A549 treated with ZK216348 at 1 μM for 4 hours (cell line): ENCODE data around the gene VPS11. TPM values are rescaled to one million over a fixed set of nuclear protein-coding genes. Genes with fewer than 3 reads are reported as not detected.

Experiments
- total RNA-seq: library from RNA; stranded (reverse); fragments of 200-300 nt; extraction: Qiagen RNA extraction; gene quantifications from 5 replicates; pipeline ENCODE4 v1.2.3, GENCODE V29; 2022; ENCODE audit warnings: low read depth

VPS11 gene
- 9.8 to 15.1 TPM (median 13.4 TPM) in 5 replicates for total RNA-seq

DNA sequence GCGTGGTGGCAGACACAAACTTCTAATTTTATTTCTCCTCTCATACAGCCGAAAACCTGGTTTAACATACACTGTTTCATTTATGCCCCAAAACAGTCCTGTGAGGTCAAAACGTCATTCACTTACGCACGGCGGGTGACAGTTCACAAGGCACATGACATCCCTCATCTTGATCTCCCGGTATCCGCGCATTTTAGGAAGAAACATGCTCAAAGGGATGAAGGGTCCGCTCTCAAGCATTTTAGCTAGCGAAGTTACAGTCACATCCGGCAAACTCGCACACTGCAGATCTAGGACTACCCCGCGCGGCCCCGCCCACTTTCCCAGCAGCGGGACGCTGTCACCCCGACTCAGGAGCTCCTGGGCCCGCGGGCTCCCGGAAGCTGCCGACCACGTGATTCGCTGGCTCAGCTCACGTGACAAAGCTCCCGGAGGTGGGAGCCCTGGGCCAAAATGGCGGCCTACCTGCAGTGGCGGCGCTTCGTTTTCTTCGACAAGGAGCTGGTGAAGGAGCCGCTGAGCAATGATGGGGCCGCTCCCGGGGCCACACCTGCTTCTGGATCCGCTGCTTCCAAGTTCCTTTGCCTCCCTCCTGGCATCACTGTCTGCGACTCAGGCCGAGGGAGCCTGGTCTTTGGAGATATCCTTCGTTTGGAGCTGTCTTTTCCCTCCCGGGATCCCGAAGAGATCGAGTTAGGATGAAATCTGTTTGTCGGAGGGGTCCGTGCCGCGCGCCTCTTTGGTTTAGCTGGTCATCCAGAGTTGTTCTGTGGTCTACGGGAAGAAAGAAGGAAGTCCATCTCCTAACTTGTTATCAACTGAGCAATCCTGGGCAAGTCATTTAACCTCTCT lies at the start of gene VPS11:
Gene VPS11 (plus strand): TSS at position 448 of the 852 bp plus-strand sequence. CDS start 6 bp downstream, at position 454.

GRCh38 chr11:119018074-119018938 lies 49.3 kb upstream of the VPS11 start, which contains the start of the genes RPS25 and TRAPPC4:
Gene RPS25 (minus strand): TSS chr11:119018343. CDS start chr11:119018284, 59 bp downstream.
Gene TRAPPC4 (plus strand): TSS chr11:119018766. CDS start chr11:119018796, 30 bp downstream.

GRCh38 chr11:119030329-119031047 lies 37.1 kb upstream of the VPS11 start, which contains the start of gene SLC37A4:
Gene SLC37A4 (minus strand): TSS chr11:119030877.

DNA sequence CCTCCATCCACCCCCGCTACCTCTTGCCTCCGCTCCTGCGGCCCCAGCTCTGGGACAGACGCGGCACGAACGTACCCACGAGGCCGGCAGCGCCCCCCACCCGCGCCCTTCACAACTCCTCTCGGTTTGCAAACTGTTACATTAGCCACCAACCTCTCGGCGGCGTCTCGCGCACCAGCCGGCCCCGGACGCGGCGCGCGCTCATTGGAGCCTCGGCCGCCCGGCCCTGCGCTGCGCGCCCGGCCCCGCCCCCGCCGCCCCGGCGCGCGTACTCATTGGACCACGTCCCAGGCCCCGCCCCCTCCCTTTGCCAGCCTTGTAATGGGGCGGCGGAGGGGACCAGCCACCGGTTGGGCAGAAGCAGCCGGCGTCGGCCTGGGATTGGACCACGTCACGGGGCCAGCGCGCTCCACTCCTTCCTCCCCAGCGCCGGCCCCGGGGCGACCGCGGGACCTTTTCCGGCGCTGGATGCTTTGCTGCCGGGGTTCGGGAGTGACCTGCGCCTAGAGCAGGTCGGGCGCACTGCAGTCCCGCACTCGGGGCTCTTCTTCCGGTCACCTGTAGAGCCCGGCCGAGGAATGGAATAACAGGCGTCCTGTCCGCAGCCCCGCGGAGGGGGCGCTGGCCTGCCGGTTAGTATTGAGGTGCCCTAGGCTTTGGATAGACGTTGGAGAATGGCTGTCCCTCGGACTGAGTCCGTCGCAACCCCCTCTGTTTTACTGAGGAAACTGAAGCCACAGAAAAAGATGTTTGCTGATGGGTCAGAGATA lies 10.4 kb upstream of the VPS11 start, which contains the start of gene HYOU1:
Gene HYOU1 (minus strand): TSS at position 206 of the 770 bp plus-strand sequence. CDS start 1,045 bp downstream, outside the sequence.

GRCh38 chr11:119084663-119085436 lies 17.2 kb downstream of the VPS11 start, which contains the start of gene HMBS:
Gene HMBS (plus strand): TSS chr11:119084881. CDS start chr11:119085034, 153 bp downstream.

DNA sequence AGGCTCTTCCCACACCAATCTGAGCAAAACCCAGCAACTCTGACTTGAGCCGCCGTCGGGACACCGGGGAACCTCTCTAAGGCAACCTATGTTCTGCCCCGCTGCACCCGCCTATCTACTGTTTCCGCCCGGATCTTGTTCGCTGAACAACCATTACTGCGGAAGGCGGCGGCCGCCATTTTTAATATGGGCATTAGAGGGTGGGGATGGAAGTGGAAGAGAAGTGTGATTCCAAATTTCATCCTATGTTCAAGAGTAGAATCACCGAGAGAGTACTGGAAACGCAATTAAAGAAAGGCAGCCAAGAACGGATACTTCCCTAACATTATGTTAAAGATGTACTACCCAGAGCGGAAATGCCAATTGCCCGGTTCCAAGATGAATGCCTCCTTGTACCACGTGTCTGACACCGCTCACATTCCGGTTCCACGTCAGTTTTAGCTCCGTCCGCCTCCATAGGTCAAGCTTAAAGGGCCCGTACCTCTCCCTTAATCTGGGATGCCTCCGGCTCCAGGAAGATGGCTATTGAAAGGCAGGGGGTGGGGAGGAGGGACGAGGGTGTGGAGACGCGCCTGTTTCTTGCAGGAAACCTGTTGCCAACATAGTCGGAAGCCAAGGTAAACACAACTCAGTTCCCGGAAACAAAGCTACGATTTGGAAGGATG lies 34.3 kb downstream of the VPS11 start, which contains the start of gene DPAGT1:
Gene DPAGT1 (minus strand): TSS at position 95 of the 665 bp plus-strand sequence. CDS start 198 bp downstream, outside the sequence.

GRCh38 chr11:119106564-119107537 lies 39.2 kb downstream of the VPS11 start, which contains the start of gene C2CD2L:
Gene C2CD2L (plus strand): TSS chr11:119107344. CDS start chr11:119107742, 398 bp downstream.

GRCh38 chr11:119121008-119121810 lies 53.6 kb downstream of the VPS11 start, which contains the start of gene HINFP:
Gene HINFP (plus strand): TSS chr11:119121580. CDS start chr11:119126945, 5,365 bp downstream.

Other genes starting within 250 kb of the VPS11 start
- 0.02 to 0.15 TPM (median 0.09 TPM) in 5 replicates for gene CXCR5, start 183.9 kb upstream of the VPS11 start, total RNA-seq
- gene BCL9L, start 141.9 kb upstream of the VPS11 start, total RNA-seq, result 63.1 to 252 TPM (median 184 TPM) in 5 replicates
- 0.37 to 1.5 TPM (median 0.67 TPM) in 5 replicates for gene UPK2, start 111.5 kb upstream of the VPS11 start, total RNA-seq
- not detected in 5 replicates for gene FOXR1, start 96.1 kb upstream of the VPS11 start, total RNA-seq
- 11.1 to 20.6 TPM (median 13.1 TPM) in 5 replicates for gene CENATAC, start 69.7 kb upstream of the VPS11 start, total RNA-seq
- gene RPS25, start 49.5 kb upstream of the VPS11 start, total RNA-seq, result 691 to 1,512 TPM (median 820 TPM) in 5 replicates
- gene TRAPPC4, start 49.1 kb upstream of the VPS11 start, total RNA-seq, result 50.7 to 64.1 TPM (median 59.1 TPM) in 5 replicates
- gene SLC37A4, start 36.9 kb upstream of the VPS11 start, total RNA-seq, result 7.9 to 11.6 TPM (median 10.8 TPM) in 5 replicates
- gene HYOU1, start 10.6 kb upstream of the VPS11 start, total RNA-seq, result 34.1 to 54.5 TPM (median 50.5 TPM) in 5 replicates
- gene HMBS, start 17.1 kb downstream of the VPS11 start, total RNA-seq, result 40.5 to 49.7 TPM (median 47.6 TPM) in 5 replicates
- 37.5 to 45.6 TPM (median 44.9 TPM) in 5 replicates for gene DPAGT1, start 34.0 kb downstream of the VPS11 start, total RNA-seq
- 3.6 to 6.6 TPM (median 6.5 TPM) in 5 replicates for gene C2CD2L, start 39.5 kb downstream of the VPS11 start, total RNA-seq
- gene HINFP, start 53.8 kb downstream of the VPS11 start, total RNA-seq, result 7.5 to 11.2 TPM (median 9.5 TPM) in 5 replicates
- gene ABCG4, start 81.2 kb downstream of the VPS11 start, total RNA-seq, result 0.11 to 0.45 TPM (median 0.33 TPM) in 5 replicates
- 5.9 to 12.5 TPM (median 10.7 TPM) in 5 replicates for gene NLRX1, start 100.9 kb downstream of the VPS11 start, total RNA-seq
- gene NHERF4, start 117.7 kb downstream of the VPS11 start, total RNA-seq, result 0.15 to 0.16 TPM in 2 of 5 replicates, not detected in the others
- gene CBL, start 138.5 kb downstream of the VPS11 start, total RNA-seq, result 5.1 to 10.3 TPM (median 8.4 TPM) in 5 replicates
- gene MCAM, start 249.3 kb downstream of the VPS11 start, total RNA-seq, result 7.2 to 12.6 TPM (median 11.3 TPM) in 5 replicates